ENCODE results near the gene SAMM50.

The SAMM50 gene

DNA sequence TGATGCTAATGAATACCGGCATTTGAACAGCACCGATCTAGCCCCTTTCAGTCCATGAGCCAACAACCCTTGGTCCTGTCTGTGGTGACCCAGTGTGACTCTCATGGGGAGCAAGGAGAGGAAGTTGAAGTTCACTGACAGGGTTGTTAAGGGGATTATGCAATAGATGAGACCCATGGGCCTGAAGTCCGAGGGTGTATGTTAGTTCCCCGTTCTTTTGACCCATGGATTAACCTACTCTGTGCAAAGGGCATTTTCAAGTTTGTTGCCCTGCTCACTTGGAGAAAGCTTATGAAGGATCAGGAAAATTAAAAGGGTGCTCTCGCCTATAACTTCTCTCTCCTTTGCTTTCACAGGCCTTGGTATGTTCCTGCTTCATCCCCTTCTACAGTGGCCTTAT, 26.8 kb upstream of the SAMM50 start:
- TF ChIP-seq, protein P1, sequence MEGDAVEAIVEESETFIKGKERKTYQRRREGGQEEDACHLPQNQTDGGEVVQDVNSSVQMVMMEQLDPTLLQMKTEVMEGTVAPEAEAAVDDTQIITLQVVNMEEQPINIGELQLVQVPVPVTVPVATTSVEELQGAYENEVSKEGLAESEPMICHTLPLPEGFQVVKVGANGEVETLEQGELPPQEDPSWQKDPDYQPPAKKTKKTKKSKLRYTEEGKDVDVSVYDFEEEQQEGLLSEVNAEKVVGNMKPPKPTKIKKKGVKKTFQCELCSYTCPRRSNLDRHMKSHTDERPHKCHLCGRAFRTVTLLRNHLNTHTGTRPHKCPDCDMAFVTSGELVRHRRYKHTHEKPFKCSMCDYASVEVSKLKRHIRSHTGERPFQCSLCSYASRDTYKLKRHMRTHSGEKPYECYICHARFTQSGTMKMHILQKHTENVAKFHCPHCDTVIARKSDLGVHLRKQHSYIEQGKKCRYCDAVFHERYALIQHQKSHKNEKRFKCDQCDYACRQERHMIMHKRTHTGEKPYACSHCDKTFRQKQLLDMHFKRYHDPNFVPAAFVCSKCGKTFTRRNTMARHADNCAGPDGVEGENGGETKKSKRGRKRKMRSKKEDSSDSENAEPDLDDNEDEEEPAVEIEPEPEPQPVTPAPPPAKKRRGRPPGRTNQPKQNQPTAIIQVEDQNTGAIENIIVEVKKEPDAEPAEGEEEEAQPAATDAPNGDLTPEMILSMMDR (IDR thresholded peaks at IDR 0.05) = no peak

DNA sequence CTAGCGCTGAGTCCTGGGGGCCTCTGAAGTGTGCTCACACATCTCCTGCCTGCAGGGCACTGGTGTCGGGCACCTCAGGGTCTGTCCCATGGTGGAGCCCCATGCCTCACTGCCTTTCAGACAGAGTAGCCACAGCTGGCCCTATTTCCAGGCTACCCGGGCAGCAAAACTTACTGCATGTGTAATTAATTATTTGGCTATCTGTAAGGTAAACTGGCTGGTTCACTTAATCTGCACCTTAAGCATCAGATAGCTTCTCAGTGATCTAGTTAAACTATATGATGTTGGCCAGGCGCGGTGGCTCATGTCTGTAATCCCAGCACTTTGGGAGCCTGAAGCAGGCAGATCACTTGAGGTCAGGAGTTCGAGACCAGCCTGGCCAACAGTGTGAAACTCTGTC, 26.3 kb upstream of the SAMM50 start:
- TF ChIP-seq, protein P1 (IDR thresholded peaks at IDR 0.05) = no peak

DNA sequence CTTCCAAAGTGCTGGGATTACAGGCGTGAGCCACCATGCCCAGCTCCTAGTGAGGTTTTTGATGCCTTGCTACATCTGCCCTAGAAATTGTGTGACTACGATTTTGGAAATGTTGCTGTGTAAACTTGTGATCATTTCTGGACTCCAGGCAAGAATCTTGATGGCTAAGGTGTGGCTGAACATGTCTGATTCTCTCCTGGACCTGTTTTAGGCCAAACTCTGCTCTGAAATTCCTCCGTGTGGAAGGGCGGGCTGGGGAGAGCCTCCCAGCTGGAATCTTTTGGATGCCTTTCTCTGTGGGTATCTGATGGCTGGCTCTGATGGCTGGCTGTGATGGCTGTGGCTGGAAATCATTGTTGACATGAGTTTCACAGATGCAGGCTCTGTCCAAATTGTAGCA, 23.5 kb upstream of the SAMM50 start:
- TF ChIP-seq, protein P1 (IDR thresholded peaks at IDR 0.05) = no peak

DNA sequence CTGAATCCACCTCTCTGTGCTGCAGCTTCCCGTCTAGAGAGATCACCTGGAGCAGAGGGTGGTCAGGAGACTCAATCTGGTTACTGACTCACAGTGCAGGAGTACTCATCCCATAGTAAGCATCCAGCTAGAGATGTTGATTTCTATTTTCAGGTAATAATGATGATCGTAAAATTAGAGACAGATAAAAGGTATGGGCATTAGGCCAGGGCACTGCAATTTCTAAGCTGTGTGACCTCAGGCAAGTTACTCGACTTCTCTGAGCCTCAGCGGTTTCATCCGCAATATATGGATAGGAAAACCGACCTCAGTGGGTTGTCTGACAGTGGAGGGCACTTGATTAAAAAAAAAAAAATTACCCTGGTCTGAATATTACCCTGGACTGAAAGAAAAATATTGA, 13.8 kb upstream of the SAMM50 start:
- TF ChIP-seq, protein P1 (IDR thresholded peaks at IDR 0.05) = no peak

DNA sequence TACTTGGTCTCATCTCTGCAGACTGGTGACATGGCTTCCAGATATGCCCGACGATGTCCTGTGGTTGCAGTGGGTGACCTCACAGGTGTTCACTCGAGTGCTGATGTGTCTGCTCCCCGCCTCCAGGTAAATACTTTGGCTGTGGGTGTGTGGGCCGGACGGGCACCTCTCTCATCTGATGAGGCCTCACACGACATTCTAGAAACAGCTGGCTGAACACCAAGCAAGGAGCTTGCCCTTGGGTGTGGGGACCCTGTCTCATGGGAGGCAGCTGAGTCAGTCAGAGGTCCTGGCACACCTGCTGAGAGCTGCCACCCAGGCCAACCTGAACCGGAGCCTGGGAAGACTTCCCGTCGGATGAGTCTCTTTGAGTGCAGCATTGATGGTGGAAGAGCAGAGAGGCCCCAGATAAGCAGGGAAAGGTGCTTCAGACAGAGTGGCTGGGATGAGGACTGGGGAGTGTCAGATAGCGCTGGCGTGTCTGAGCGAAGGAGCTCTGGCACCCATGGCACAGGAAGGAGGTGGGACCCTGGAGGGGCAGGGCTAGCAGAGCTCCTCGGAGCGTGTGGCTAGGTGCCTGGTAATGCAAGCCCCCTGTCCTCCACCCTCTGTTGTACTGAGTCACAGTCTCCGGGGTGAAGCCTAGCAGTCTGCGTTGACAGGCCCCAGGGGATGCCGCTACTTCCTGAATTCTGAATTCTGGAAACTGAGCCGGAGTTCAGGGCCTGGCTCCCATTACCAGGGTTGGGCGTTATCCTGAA, 10.4 kb upstream of the SAMM50 start:
- TF ChIP-seq, protein P1 (IDR thresholded peaks at IDR 0.05) = no peak

DNA sequence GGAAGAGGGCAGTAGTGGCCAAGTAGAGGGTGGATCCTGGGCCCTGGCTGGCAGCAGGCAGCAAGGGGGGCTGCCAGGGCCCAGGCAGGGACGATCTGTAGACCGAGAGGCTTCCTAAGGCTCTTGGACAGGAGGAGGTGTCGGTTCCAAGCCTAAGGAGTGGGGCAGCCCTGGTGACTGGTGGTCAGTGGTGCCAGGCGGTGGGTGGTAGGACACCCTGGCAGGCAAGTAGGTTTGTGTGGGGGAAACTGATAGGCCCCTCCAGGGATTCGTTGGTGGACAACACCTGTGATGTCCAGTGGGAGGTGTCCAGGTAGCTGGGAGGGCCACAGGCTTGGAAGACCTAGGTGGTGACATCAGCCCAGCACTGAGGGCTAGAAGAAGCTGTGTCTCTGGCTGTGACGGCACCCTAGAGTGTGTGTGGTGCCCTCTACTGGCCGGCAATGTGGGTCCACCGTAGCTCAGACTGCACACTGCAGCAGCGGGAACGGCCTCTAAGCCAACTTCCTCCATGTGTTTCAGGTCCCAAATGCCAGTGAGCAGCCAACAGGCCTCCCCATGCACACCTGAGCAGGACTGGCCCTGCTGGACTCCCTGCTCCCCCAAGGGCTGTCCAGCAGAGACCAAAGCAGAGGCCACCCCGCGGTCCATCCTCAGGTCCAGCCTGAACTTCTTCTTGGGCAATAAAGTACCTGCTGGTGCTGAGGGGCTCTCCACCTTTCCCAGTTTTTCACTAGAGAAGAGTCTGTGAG, 9.4 kb upstream of the SAMM50 start:
- TF ChIP-seq, protein P1 (IDR thresholded peaks at IDR 0.05) = peak; percentile 78

DNA sequence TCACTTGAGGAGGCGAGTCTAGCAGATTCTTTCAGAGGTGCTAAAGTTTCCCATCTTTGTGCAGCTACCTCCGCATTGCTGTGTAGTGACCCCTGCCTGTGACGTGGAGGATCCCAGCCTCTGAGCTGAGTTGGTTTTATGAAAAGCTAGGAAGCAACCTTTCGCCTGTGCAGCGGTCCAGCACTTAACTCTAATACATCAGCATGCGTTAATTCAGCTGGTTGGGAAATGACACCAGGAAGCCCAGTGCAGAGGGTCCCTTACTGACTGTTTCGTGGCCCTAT, 8.9 kb upstream of the SAMM50 start:
- TF ChIP-seq, protein P1 (IDR thresholded peaks at IDR 0.05) = no peak
